Keratinocyte (primary cell): ENCODE data around the gene EEF2K. TPM values are rescaled to one million over a fixed set of nuclear protein-coding genes. Genes with fewer than 3 reads are reported as not detected.

ENCODE experiments used
- DNase-seq: peaks from one replicate; pipeline ENCODE4 v3.0.0-alpha.2; 2011; ENCODE audit warnings: low read depth, missing footprints, low spot score
- FAIRE-seq: peaks from 2 replicates; lab custom pipeline; 2011; peaks lifted over from hg19 to GRCh38; lab: Jason Lieb, UNC
- H2AFZ ChIP-seq: 2 replicates; pipeline ENCODE4 v1.6.0; 2012; ENCODE audit warnings: low read length, control low read depth, inconsistent platforms; ENCODE audit not compliant: control insufficient read depth
- H3K27ac ChIP-seq: 2 replicates; pipeline ENCODE4 v1.5.1; 2011; ENCODE audit warnings: low read length; ENCODE audit not compliant: control insufficient read depth, insufficient read depth
- H3K27me3 ChIP-seq: 3 replicates; pipeline ENCODE4 v1.6.0; 2011; ENCODE audit warnings: low read length; ENCODE audit not compliant: control insufficient read depth, insufficient read depth; ENCODE audit errors: extremely low read depth
- H3K36me3 ChIP-seq, 2 experiments: 2 replicates in 1 of 2; 3 replicates in 1 of 2; pipeline ENCODE4 v1.5.1; 2011; ENCODE audit warnings: low read length in 2 of 2, mild to moderate bottlenecking in 1 of 2; ENCODE audit not compliant: control insufficient read depth in 2 of 2, insufficient read depth in 2 of 2; ENCODE audit errors: extremely low read depth in 1 of 2
- H3K4me1 ChIP-seq: 3 replicates; pipeline ENCODE4 v1.5.1; 2011; ENCODE audit warnings: low read length; ENCODE audit not compliant: control insufficient read depth, insufficient read depth; ENCODE audit errors: extremely low read depth
- H3K4me2 ChIP-seq: 3 replicates; pipeline ENCODE4 v1.6.0; 2011; ENCODE audit warnings: low read depth, low read length; ENCODE audit not compliant: control insufficient read depth, insufficient read depth; ENCODE audit errors: extremely low read depth
- H3K4me3 ChIP-seq, 3 experiments: fragments of 200-600 bp in 1 of 3; sonication (generic) in 1 of 3; 2 replicates in 2 of 3; 3 replicates in 1 of 3; pipeline ENCODE4 v1.5.1; 2011 to 2016; ENCODE audit warnings: low read length in 3 of 3, mild to moderate bottlenecking in 3 of 3, control low read depth in 2 of 3, inconsistent platforms in 1 of 3, low read depth in 1 of 3, mixed read lengths in 1 of 3, mixed run types in 1 of 3, moderate library complexity in 1 of 3; ENCODE audit not compliant: control insufficient read depth in 2 of 3, insufficient read depth in 2 of 3; ENCODE audit errors: extremely low read depth in 1 of 3
- H3K79me2 ChIP-seq: 2 replicates; pipeline ENCODE4 v1.6.0; 2012; ENCODE audit warnings: low read length; ENCODE audit not compliant: control insufficient read depth, insufficient read depth
- H3K9ac ChIP-seq: 3 replicates; pipeline ENCODE4 v1.6.0; 2011; ENCODE audit warnings: low read length; ENCODE audit not compliant: control insufficient read depth, insufficient read depth; ENCODE audit errors: extremely low read depth
- H3K9me1 ChIP-seq: 3 replicates; pipeline ENCODE4 v1.6.0; 2011; ENCODE audit warnings: low read length; ENCODE audit not compliant: control insufficient read depth, insufficient read depth; ENCODE audit errors: extremely low read depth
- H3K9me3 ChIP-seq: 2 replicates; pipeline ENCODE4 v1.5.1; 2012; ENCODE audit warnings: low read depth, low read length; ENCODE audit not compliant: control insufficient read depth
- H4K20me1 ChIP-seq: 3 replicates; pipeline ENCODE4 v1.6.0; 2011; ENCODE audit warnings: low read length; ENCODE audit not compliant: control insufficient read depth, insufficient read depth; ENCODE audit errors: extremely low read depth
- CTCF ChIP-seq, 3 experiments: IDR thresholded peaks in 1 of 3; conservative IDR thresholded peaks in 1 of 3; optimal IDR thresholded peaks in 1 of 3; 2 replicates in 2 of 3; 3 replicates in 1 of 3; pipeline versions ENCODE3 to v1.5.1; 2011; ENCODE audit warnings: low read length in 3 of 3, mild to moderate bottlenecking in 3 of 3, moderate library complexity in 2 of 3, control low read depth in 1 of 3, inconsistent platforms in 1 of 3; ENCODE audit not compliant: insufficient read depth in 2 of 3; ENCODE audit errors: extremely low read depth in 1 of 3
- EZH2 ChIP-seq: IDR thresholded peaks from one replicate; pipeline ENCODE4 v1.6.1; 2012; ENCODE audit warnings: inconsistent platforms, mild to moderate bottlenecking, low read length, moderate library complexity
- dilution Hi-C: fragments of 300-500 bp; cut with MboI; formaldehyde crosslinking; loops from one replicate; pipeline ENCODE4 v1.7.0; 2020; ENCODE audit warnings: low sequenced_read_pairs; ENCODE audit not compliant: extremely low pct_ligation_motif_present
- polyA plus RNA-seq, 5 experiments: library from polyadenylated mRNA; depleted of rRNA in 3 of 5; stranded (reverse) in 3 of 5; stranded (forward) in 1 of 5; unstranded in 1 of 5; fragments of >200 nt; gene quantifications; 1 replicate in 1 of 5; 2 replicates in 3 of 5; 3 replicates in 1 of 5; pipeline versions ENCODE4 v1.2.1 to v1.2.3, GENCODE V29; 2011 to 2012; ENCODE audit warnings: missing spikeins in 2 of 5, low read depth in 1 of 5, low replicate concordance in 1 of 5

Gene EEF2K
- polyA plus RNA-seq, 1 donor (not counting 4 experiments of a cell fraction or from before 2014, with no cell fraction given) = 7.3 TPM

- Histone ChIP-seq H3K4me3 (no peak overlapping the region), H3K9me1 (no peaks in the 10 kb centered on the region), H3K4me2 (no peak overlapping the region), H3K9me3 (no peaks in the 10 kb centered on the region), H3K79me2 (peaks cover under 1% of the 10 kb centered on the region), H3K27ac (no peak overlapping the region), H3K9ac (no peak overlapping the region), H2AFZ (no peak overlapping the region), H3K36me3 (peaks cover 29 to 58% of the 10 kb centered on the region in 2 experiments), H3K4me1 (peaks cover 27% of the 10 kb centered on the region), H4K20me1 (peaks cover 2% of the 10 kb centered on the region), H3K27me3 (no peaks in the 10 kb centered on the region)
- no peak for FAIRE-seq
- dilution Hi-C loops = no loop called here
- DNase-seq = no peak
- TF ChIP-seq CTCF (optimal IDR thresholded peaks at IDR 0.05 in 1 of 3, IDR thresholded peaks at IDR 0.05 in 1 of 3, conservative IDR thresholded peaks at IDR 0.05 in 1 of 3; ENCODE audit: extremely low read depth in 1 of 3, insufficient read depth in 2 of 3, low read length in 3 of 3) = no peak
- no peak for TF ChIP-seq EZH2
These were observed 110.3 kb downstream of the EEF2K start for GRCh38 chr16:22316411-22316811.

- H3K9me3 ChIP-seq = no peaks in the 10 kb centered on the region
- H3K4me1 ChIP-seq = peaks cover 27% of the 10 kb centered on the region
- FAIRE-seq = no peak
- H4K20me1 ChIP-seq = peaks cover 2% of the 10 kb centered on the region
- no peak overlapping the region for H3K4me3 ChIP-seq
- no peak for DNase-seq
- peaks cover 7% of the 10 kb centered on the region for H3K79me2 ChIP-seq
- peaks cover 34 to 61% of the 10 kb centered on the region in 2 experiments for H3K36me3 ChIP-seq
- H3K9me1 ChIP-seq = no peaks in the 10 kb centered on the region
- dilution Hi-C loops = no loop called here
- no peak overlapping the region for H3K27ac ChIP-seq
- H3K4me2 ChIP-seq = no peak overlapping the region
- no peak overlapping the region for H3K9ac ChIP-seq
- TF ChIP-seq CTCF (optimal IDR thresholded peaks at IDR 0.05 in 1 of 3, IDR thresholded peaks at IDR 0.05 in 1 of 3, conservative IDR thresholded peaks at IDR 0.05 in 1 of 3; ENCODE audit: extremely low read depth in 1 of 3, insufficient read depth in 2 of 3, low read length in 3 of 3) = no peak
- H2AFZ ChIP-seq = no peak overlapping the region
- no peaks in the 10 kb centered on the region for H3K27me3 ChIP-seq
These were observed 111.0 kb downstream of the EEF2K start for GRCh38 chr16:22317001-22317530.
